Measurements from ENCODE around the gene JAZF1.

The JAZF1 gene

GRCh38 chr7:28222636-28223035, 42.0 kb upstream of the JAZF1 start:
- H3K9ac ChIP-seq (ENCODE audit: insufficient read length, low read depth), result no peak overlapping the region
- peaks cover 3% of the 10 kb centered on the region for H3K4me1 ChIP-seq (ENCODE audit: insufficient read depth, insufficient read length)
- TF ChIP-seq SUZ12 (IDR thresholded peaks at IDR 0.05; ENCODE audit: extremely low read depth, insufficient read depth, insufficient read length) (no peak), YY1 (IDR thresholded peaks at IDR 0.05; ENCODE audit: insufficient read depth, insufficient read length) (no peak), ZNF274 (IDR thresholded peaks at IDR 0.05; ENCODE audit: low read depth, low read length) (no peak)
- DNase-seq (ENCODE audit: low read depth, low spot score), result no peak
- H3K4me3 ChIP-seq (ENCODE audit: insufficient read length, low read depth), result no peak overlapping the region
- no peaks in the 10 kb centered on the region for H3K27me3 ChIP-seq (ENCODE audit: insufficient read depth, insufficient read length)
- no peaks in the 10 kb centered on the region for H3K36me3 ChIP-seq (ENCODE audit: insufficient read depth, insufficient read length, low read length)
- H3K9me3 ChIP-seq (ENCODE audit: insufficient read depth, low read length), result no peaks in the 10 kb centered on the region

GRCh38 chr7:28219793-28220192, 39.2 kb upstream of the JAZF1 start:
- H3K9me3 ChIP-seq (ENCODE audit: insufficient read depth, low read length), result no peaks in the 10 kb centered on the region
- no peaks in the 10 kb centered on the region for H3K4me1 ChIP-seq (ENCODE audit: insufficient read depth, insufficient read length)
- no peak for DNase-seq (ENCODE audit: low read depth, low spot score)
- H3K4me3 ChIP-seq (ENCODE audit: insufficient read length, low read depth), result no peak overlapping the region
- no peaks in the 10 kb centered on the region for H3K36me3 ChIP-seq (ENCODE audit: insufficient read depth, insufficient read length, low read length)
- no peaks in the 10 kb centered on the region for H3K27me3 ChIP-seq (ENCODE audit: insufficient read depth, insufficient read length)
- H3K9ac ChIP-seq (ENCODE audit: insufficient read length, low read depth), result no peak overlapping the region
- TF ChIP-seq ZNF274 (IDR thresholded peaks at IDR 0.05; ENCODE audit: low read depth, low read length) (no peak), YY1 (IDR thresholded peaks at IDR 0.05; ENCODE audit: insufficient read depth, insufficient read length) (no peak), SUZ12 (IDR thresholded peaks at IDR 0.05; ENCODE audit: extremely low read depth, insufficient read depth, insufficient read length) (no peak)

GRCh38 chr7:28217143-28217542, 36.5 kb upstream of the JAZF1 start:
- no peak for TF ChIP-seq ZNF274 (IDR thresholded peaks at IDR 0.05; ENCODE audit: low read depth, low read length)
- no peak for TF ChIP-seq SUZ12 (IDR thresholded peaks at IDR 0.05; ENCODE audit: extremely low read depth, insufficient read depth, insufficient read length)
- TF ChIP-seq YY1 (IDR thresholded peaks at IDR 0.05; ENCODE audit: insufficient read depth, insufficient read length), result no peak
- no peak for DNase-seq (ENCODE audit: low read depth, low spot score)
- Histone ChIP-seq H3K9me3 (ENCODE audit: insufficient read depth, low read length) (no peaks in the 10 kb centered on the region), H3K27me3 (ENCODE audit: insufficient read depth, insufficient read length) (no peaks in the 10 kb centered on the region), H3K36me3 (ENCODE audit: insufficient read depth, insufficient read length, low read length) (no peaks in the 10 kb centered on the region), H3K9ac (ENCODE audit: insufficient read length, low read depth) (no peak overlapping the region), H3K4me1 (ENCODE audit: insufficient read depth, insufficient read length) (no peaks in the 10 kb centered on the region), H3K4me3 (ENCODE audit: insufficient read length, low read depth) (no peak overlapping the region)

GRCh38 chr7:28211006-28211405, 30.4 kb upstream of the JAZF1 start:
- H3K9ac ChIP-seq (ENCODE audit: insufficient read length, low read depth), result no peak overlapping the region
- H3K4me1 ChIP-seq (ENCODE audit: insufficient read depth, insufficient read length), result no peaks in the 10 kb centered on the region
- TF ChIP-seq YY1 (IDR thresholded peaks at IDR 0.05; ENCODE audit: insufficient read depth, insufficient read length) (no peak), ZNF274 (IDR thresholded peaks at IDR 0.05; ENCODE audit: low read depth, low read length) (no peak), SUZ12 (IDR thresholded peaks at IDR 0.05; ENCODE audit: extremely low read depth, insufficient read depth, insufficient read length) (no peak)
- H3K36me3 ChIP-seq (ENCODE audit: insufficient read depth, insufficient read length, low read length), result no peaks in the 10 kb centered on the region
- H3K4me3 ChIP-seq (ENCODE audit: insufficient read length, low read depth), result no peak overlapping the region
- no peaks in the 10 kb centered on the region for H3K27me3 ChIP-seq (ENCODE audit: insufficient read depth, insufficient read length)
- DNase-seq (ENCODE audit: low read depth, low spot score), result no peak
- no peaks in the 10 kb centered on the region for H3K9me3 ChIP-seq (ENCODE audit: insufficient read depth, low read length)

GRCh38 chr7:28208506-28208905, 27.9 kb upstream of the JAZF1 start:
- no peak for TF ChIP-seq ZNF274 (IDR thresholded peaks at IDR 0.05; ENCODE audit: low read depth, low read length)
- no peak for TF ChIP-seq SUZ12 (IDR thresholded peaks at IDR 0.05; ENCODE audit: extremely low read depth, insufficient read depth, insufficient read length)
- no peak for TF ChIP-seq YY1 (IDR thresholded peaks at IDR 0.05; ENCODE audit: insufficient read depth, insufficient read length)
- H3K4me1 ChIP-seq (ENCODE audit: insufficient read depth, insufficient read length), result no peaks in the 10 kb centered on the region
- H3K36me3 ChIP-seq (ENCODE audit: insufficient read depth, insufficient read length, low read length), result no peaks in the 10 kb centered on the region
- DNase-seq (ENCODE audit: low read depth, low spot score), result no peak
- no peaks in the 10 kb centered on the region for H3K9me3 ChIP-seq (ENCODE audit: insufficient read depth, low read length)
- no peaks in the 10 kb centered on the region for H3K27me3 ChIP-seq (ENCODE audit: insufficient read depth, insufficient read length)
- H3K4me3 ChIP-seq (ENCODE audit: insufficient read length, low read depth), result no peak overlapping the region
- H3K9ac ChIP-seq (ENCODE audit: insufficient read length, low read depth), result no peak overlapping the region

GRCh38 chr7:28207486-28208158, 27.0 kb upstream of the JAZF1 start:
- Histone ChIP-seq H3K36me3 (ENCODE audit: insufficient read depth, insufficient read length, low read length) (no peaks in the 10 kb centered on the region), H3K4me3 (ENCODE audit: insufficient read length, low read depth) (no peak overlapping the region), H3K9me3 (ENCODE audit: insufficient read depth, low read length) (no peaks in the 10 kb centered on the region), H3K9ac (ENCODE audit: insufficient read length, low read depth) (no peak overlapping the region), H3K27me3 (ENCODE audit: insufficient read depth, insufficient read length) (no peaks in the 10 kb centered on the region), H3K4me1 (ENCODE audit: insufficient read depth, insufficient read length) (no peaks in the 10 kb centered on the region)
- no peak for DNase-seq (ENCODE audit: low read depth, low spot score)
- TF ChIP-seq ZNF274 (IDR thresholded peaks at IDR 0.05; ENCODE audit: low read depth, low read length) (no peak), YY1 (IDR thresholded peaks at IDR 0.05; ENCODE audit: insufficient read depth, insufficient read length) (no peak), SUZ12 (IDR thresholded peaks at IDR 0.05; ENCODE audit: extremely low read depth, insufficient read depth, insufficient read length) (no peak)

GRCh38 chr7:28205506-28205905, 24.9 kb upstream of the JAZF1 start:
- no peak for TF ChIP-seq YY1 (IDR thresholded peaks at IDR 0.05; ENCODE audit: insufficient read depth, insufficient read length)
- no peak for TF ChIP-seq SUZ12 (IDR thresholded peaks at IDR 0.05; ENCODE audit: extremely low read depth, insufficient read depth, insufficient read length)
- no peak for TF ChIP-seq ZNF274 (IDR thresholded peaks at IDR 0.05; ENCODE audit: low read depth, low read length)
- H3K4me1 ChIP-seq (ENCODE audit: insufficient read depth, insufficient read length), result no peaks in the 10 kb centered on the region
- no peak for DNase-seq (ENCODE audit: low read depth, low spot score)

More at GRCh38 chr7:28205506-28205905, 24.9 kb upstream of the JAZF1 start:
- Histone ChIP-seq H3K36me3 (ENCODE audit: insufficient read depth, insufficient read length, low read length) (no peaks in the 10 kb centered on the region), H3K9ac (ENCODE audit: insufficient read length, low read depth) (no peak overlapping the region), H3K27me3 (ENCODE audit: insufficient read depth, insufficient read length) (no peaks in the 10 kb centered on the region), H3K4me3 (ENCODE audit: insufficient read length, low read depth) (no peak overlapping the region), H3K9me3 (ENCODE audit: insufficient read depth, low read length) (no peaks in the 10 kb centered on the region)
